AG04449 (cell line): ENCODE data around the gene TXNRD3.

ENCODE experiments used
- CTCF ChIA-PET: fragments of 350-600 bp; formaldehyde crosslinking; extraction: SDS; loops from one replicate; lab custom pipeline; 2021; ENCODE audit warnings: antibody characterized with exemption; lab: Yijun Ruan, JAX
- POLR2A ChIA-PET: fragments of 400-600, 350-600 bp; formaldehyde crosslinking; extraction: SDS; loops from one replicate; lab custom pipeline; 2020; ENCODE audit warnings: antibody characterized with exemption, inconsistent platforms; lab: Yijun Ruan, JAX
- DNase-seq: peaks from one replicate; pipeline ENCODE4 v3.0.0-alpha.2; 2010; ENCODE audit warnings: low read depth, low spot score
- H3K4me3 ChIP-seq: 2 replicates; pipeline ENCODE4 v1.5.1; 2011; ENCODE audit warnings: low read depth, mild to moderate bottlenecking, control low read depth, low read length
- TF ChIP-seq, protein P1 (sequence below): IDR thresholded peaks from one replicate; pipeline ENCODE4 v1.5.1; 2011; ENCODE audit warnings: mild to moderate bottlenecking, moderate library complexity, low read length, control low read depth, inconsistent platforms; ENCODE audit not compliant: insufficient read depth; ENCODE audit errors: missing control alignments

TXNRD3 gene

GRCh38 chr3:126658584-126658983, 3.7 kb upstream of the TXNRD3 start:
- ChIA-PET CTCF (interaction anchor here (0.8 to 5.0 kb wide), 3 partner anchors 20 to 796 kb away, joined by 3 to 29 read pairs (median 6); no protein-coding TSS in a partner anchor), POLR2A (no interaction called here)
- TF ChIP-seq, protein P1, sequence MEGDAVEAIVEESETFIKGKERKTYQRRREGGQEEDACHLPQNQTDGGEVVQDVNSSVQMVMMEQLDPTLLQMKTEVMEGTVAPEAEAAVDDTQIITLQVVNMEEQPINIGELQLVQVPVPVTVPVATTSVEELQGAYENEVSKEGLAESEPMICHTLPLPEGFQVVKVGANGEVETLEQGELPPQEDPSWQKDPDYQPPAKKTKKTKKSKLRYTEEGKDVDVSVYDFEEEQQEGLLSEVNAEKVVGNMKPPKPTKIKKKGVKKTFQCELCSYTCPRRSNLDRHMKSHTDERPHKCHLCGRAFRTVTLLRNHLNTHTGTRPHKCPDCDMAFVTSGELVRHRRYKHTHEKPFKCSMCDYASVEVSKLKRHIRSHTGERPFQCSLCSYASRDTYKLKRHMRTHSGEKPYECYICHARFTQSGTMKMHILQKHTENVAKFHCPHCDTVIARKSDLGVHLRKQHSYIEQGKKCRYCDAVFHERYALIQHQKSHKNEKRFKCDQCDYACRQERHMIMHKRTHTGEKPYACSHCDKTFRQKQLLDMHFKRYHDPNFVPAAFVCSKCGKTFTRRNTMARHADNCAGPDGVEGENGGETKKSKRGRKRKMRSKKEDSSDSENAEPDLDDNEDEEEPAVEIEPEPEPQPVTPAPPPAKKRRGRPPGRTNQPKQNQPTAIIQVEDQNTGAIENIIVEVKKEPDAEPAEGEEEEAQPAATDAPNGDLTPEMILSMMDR, result no peak
- DNase-seq, result no peak
- H3K4me3 ChIP-seq, result no peak overlapping the region

GRCh38 chr3:126657901-126658300, 3.0 kb upstream of the TXNRD3 start:
- POLR2A ChIA-PET, result no interaction called here

DNA sequence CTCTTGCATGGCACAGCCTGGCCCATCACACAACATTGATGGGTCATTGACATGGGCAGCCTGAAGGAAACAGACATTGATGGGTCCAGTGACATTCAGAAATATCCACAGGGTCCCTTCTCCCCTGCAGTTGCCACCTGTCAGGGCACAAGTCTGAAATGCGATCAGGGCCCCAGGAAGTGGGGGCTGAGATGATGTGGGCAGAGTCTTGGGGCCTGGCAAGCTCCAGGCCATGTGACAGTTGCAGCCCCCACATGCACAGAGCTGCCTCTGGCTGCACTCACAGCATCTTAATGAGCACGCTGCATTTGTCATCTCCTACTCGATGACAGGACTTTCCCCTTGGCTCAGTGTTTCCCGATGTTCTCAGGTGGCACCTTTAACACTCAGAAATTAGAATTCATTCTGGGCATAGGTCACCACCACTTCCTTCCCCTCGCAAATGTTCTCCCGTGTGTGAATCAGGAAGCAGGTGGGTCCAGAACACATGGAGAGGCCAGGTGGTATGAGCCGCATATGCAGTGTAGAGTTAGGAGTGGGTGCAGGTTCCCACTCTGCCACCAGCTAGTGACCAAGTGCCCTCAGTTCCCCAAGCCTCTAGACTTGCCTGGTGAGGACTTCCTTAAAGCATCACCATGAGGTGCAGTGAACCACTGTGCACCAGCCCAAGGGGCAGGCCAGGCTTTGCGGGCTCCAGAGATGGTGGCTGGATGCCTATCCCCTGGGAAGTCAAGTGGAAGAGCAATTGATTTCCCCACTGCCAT, 1.6 kb upstream of the TXNRD3 start:
- TF ChIP-seq, protein P1, result no peak
- ChIA-PET POLR2A (no interaction called here), CTCF (interaction anchor here (1.3 to 5.0 kb wide), 3 partner anchors 10 to 23 kb away, joined by 4 to 29 read pairs (median 14); no protein-coding TSS in a partner anchor)
- H3K4me3 ChIP-seq, result no peak overlapping the region
- no peak for DNase-seq

More at GRCh38 chr3:126657901-126658300, 3.0 kb upstream of the TXNRD3 start:
- CTCF ChIA-PET, result interaction anchor here (0.8 to 5.0 kb wide), 4 partner anchors 11 to 796 kb away, joined by 3 to 29 read pairs (median 4); no protein-coding TSS in a partner anchor
- DNase-seq, result no peak
- no peak overlapping the region for H3K4me3 ChIP-seq
- TF ChIP-seq, protein P1, result no peak

GRCh38 chr3:126655887-126656286, 963 bp upstream of the TXNRD3 start:
- TF ChIP-seq, protein P1, result no peak
- DNase-seq, result no peak
- CTCF ChIA-PET, result interaction anchor here (0.8 to 3.7 kb wide), 2 partner anchors 9 to 24 kb away, joined by 3 to 14 read pairs; no protein-coding TSS in a partner anchor
- POLR2A ChIA-PET, result no interaction called here
- no peak overlapping the region for H3K4me3 ChIP-seq

DNA sequence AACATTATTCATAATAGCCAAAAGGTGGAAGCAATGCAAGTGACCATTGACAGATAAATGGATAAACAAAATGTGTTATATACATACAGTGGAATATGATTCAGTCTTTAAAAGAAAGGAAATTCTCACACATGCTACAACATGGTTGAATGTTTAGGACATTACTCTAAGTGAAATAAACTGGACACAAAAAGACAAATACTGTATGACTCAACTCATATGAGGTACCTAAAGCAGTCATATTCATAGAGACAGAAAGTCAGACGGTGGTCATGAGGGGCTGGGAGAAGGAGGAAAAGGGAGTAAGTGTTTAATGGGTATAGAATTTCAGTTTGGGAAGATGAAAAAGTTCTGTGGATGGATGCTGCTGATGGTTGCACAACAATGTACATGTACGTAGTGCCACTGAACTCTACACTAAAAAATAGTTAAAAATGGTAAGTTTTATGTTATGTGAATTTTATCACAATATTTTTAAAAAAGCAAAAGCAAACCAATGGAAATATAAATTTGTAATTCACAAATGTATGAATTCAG, 5.3 kb downstream of the TXNRD3 start:
- TF ChIP-seq, protein P1, result no peak
- no peak overlapping the region for H3K4me3 ChIP-seq
- no peak for DNase-seq
- ChIA-PET CTCF (no interaction called here), POLR2A (no interaction called here)

DNA sequence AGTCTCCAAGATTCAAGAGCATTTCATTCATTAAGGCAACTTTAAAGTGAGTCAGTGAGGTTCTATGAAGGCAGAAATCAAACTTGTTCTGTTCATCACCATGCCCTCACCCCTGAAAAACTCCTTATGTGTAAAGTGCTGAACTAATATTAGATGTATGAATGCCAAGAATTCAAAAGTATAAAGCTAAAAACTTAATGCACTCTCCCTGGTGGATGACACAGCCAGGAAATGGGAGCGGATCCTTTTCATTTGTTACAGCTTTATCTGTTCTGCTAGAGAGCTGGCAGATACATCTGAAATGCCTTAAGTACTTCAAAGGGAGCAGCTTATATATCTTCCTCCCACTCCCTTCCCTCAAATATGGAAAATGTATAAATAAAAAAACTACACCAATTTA, 8.2 kb downstream of the TXNRD3 start:
- peak; percentile 24 for DNase-seq
- no peak overlapping the region for H3K4me3 ChIP-seq
- TF ChIP-seq, protein P1, result no peak
- ChIA-PET CTCF (interaction anchor here (0.9 to 1.6 kb wide), 4 partner anchors 8 to 124 kb away, joined by 3 to 5 read pairs (median 4); no protein-coding TSS in a partner anchor), POLR2A (no interaction called here)
